Activated CD8-positive, alpha-beta T cell treated with anti-CD3 and anti-CD28 coated beads for 36 hours (primary cell): ENCODE data around the gene MS4A15. TPM values are rescaled to one million over a fixed set of nuclear protein-coding genes. Genes with fewer than 3 reads are reported as not detected.

Experiments
- ATAC-seq: fragments of 200-7000 bp; cut with Tn5 transposase; one replicate; pipeline ENCODE4 v1.10.0; 2021; ENCODE audit warnings: mild to moderate bottlenecking, moderate library complexity
- CTCF ChIA-PET: fragments of 350-600 bp; sonication (Branson Sonifier 250); formaldehyde crosslinking; loops from one replicate; lab custom pipeline; 2021; ENCODE audit warnings: antibody characterized with exemption; lab: Charles Lee
- POLR2A ChIA-PET: fragments of 350-600 bp; sonication (Branson Sonifier 250); formaldehyde crosslinking; loops from one replicate; lab custom pipeline; 2021; ENCODE audit warnings: antibody characterized with exemption; lab: Charles Lee
- DNase-seq: peaks from one replicate; pipeline ENCODE4 v3.0.0-alpha.2; 2020
- H3K27ac Mint-ChIP-seq: one replicate; pipeline ENCODE4 v1.8.0; 2021; ENCODE audit warnings: mild to moderate bottlenecking, mixed read lengths
- H3K27me3 Mint-ChIP-seq: one replicate; pipeline ENCODE4 v1.8.0; 2021; ENCODE audit warnings: mixed read lengths
- H3K36me3 Mint-ChIP-seq: one replicate; pipeline ENCODE4 v1.8.0; 2021; ENCODE audit warnings: low read depth, mixed read lengths
- H3K4me1 Mint-ChIP-seq: one replicate; pipeline ENCODE4 v1.8.0; 2021; ENCODE audit warnings: low read depth, mixed read lengths
- H3K4me3 Mint-ChIP-seq: one replicate; pipeline ENCODE4 v1.8.0; 2021; ENCODE audit warnings: mild to moderate bottlenecking, moderate library complexity, mixed read lengths
- H3K9me3 Mint-ChIP-seq: one replicate; pipeline ENCODE4 v1.8.0; 2021; ENCODE audit warnings: mixed read lengths
- intact Hi-C: fragments of 100-400 bp; cut with micrococcal nuclease; formaldehyde crosslinking; loops from one replicate; pipeline ENCODE4 v1.10.0; 2022
- total RNA-seq, 2 experiments: library from RNA; stranded (reverse); gene quantifications; one replicate each; pipeline ENCODE4 v1.2.3, GENCODE V29; 2021
- TF ChIP-seq, protein P1 (sequence below): fragments of 200-600 bp; IDR thresholded peaks from one replicate; pipeline ENCODE4 v1.8.0; 2022; ENCODE audit warnings: antibody characterized with exemption, mild to moderate bottlenecking

The MS4A15 gene
- total RNA-seq, 2 experiments from 2014 or later = not detected

- ChIA-PET CTCF (no interaction called here), POLR2A (no interaction called here)
- no peaks in the 10 kb centered on the region for H3K4me1 Mint-ChIP-seq
- H3K27me3 Mint-ChIP-seq = peaks cover 11% of the 10 kb centered on the region
- no peaks in the 10 kb centered on the region for H3K36me3 Mint-ChIP-seq
- TF ChIP-seq, protein P1, sequence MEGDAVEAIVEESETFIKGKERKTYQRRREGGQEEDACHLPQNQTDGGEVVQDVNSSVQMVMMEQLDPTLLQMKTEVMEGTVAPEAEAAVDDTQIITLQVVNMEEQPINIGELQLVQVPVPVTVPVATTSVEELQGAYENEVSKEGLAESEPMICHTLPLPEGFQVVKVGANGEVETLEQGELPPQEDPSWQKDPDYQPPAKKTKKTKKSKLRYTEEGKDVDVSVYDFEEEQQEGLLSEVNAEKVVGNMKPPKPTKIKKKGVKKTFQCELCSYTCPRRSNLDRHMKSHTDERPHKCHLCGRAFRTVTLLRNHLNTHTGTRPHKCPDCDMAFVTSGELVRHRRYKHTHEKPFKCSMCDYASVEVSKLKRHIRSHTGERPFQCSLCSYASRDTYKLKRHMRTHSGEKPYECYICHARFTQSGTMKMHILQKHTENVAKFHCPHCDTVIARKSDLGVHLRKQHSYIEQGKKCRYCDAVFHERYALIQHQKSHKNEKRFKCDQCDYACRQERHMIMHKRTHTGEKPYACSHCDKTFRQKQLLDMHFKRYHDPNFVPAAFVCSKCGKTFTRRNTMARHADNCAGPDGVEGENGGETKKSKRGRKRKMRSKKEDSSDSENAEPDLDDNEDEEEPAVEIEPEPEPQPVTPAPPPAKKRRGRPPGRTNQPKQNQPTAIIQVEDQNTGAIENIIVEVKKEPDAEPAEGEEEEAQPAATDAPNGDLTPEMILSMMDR = no peak
- no peak overlapping the region for H3K27ac Mint-ChIP-seq
- ATAC-seq (no peak), DNase-seq (no peak)
- no peak overlapping the region for H3K4me3 Mint-ChIP-seq
- H3K9me3 Mint-ChIP-seq = no peaks in the 10 kb centered on the region
- intact Hi-C loops = no loop called here
Observed at GRCh38 chr11:60741421-60741820, 15.2 kb upstream of the MS4A15 start.

- intact Hi-C loops = no loop called here
- Mint-ChIP-seq H3K9me3 (peaks cover 3% of the 10 kb centered on the region), H3K36me3 (no peaks in the 10 kb centered on the region), H3K27ac (no peak overlapping the region), H3K27me3 (peaks cover 8% of the 10 kb centered on the region), H3K4me1 (no peaks in the 10 kb centered on the region), H3K4me3 (no peak overlapping the region)
- DNase-seq (no peak), ATAC-seq (no peak)
- POLR2A ChIA-PET = no interaction called here
- TF ChIP-seq, protein P1 = no peak
- CTCF ChIA-PET = interaction anchor here (1.0 to 1.2 kb wide), 3 partner anchors 13 to 380 kb away, joined by 3 to 4 read pairs (median 3); partner anchors contain the start of gene MS4A15
Observed at GRCh38 chr11:60743058-60743457, 13.6 kb upstream of the MS4A15 start.

DNA sequence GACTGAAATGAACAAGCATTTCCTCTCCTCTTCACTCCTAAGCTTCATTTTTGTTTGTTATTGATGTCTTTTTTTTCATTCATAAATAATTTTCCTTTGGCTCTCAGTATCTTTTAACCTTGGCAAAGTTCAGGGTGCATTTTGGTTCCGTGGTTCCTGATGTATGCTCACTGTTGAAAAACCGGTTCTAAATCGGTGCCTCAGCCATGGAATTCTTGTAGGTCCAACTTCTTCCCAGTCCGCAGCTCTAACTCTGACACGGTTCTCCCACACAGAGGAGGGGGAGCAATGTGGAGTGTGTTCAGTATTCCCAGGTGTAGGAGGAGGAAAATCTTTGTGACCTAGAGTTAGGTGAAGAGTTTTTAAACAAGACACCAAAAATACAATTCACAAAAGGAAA lies 12.6 kb upstream of the MS4A15 start:
- peaks cover 3% of the 10 kb centered on the region for H3K9me3 Mint-ChIP-seq

DNA sequence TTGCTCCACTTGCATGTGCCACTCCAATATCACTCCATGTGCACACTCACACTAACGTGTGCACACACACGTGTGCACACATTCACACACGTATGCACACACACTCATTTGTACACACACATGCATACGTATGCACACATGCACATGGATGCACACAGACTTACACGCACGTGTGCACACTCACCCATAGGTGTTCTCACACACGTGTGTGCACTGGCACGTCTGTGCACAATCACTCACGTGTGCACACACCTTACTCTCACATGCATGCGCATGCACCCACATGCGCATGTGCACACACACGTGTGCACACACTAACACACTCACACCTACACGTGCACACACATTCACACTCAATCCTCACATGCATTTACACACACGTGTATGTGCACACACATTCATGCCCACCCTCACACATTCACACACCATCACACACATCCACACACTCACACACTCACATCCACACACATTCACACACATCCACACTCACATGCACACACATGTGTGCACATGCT lies 9.3 kb upstream of the MS4A15 start:
- peaks cover 3% of the 10 kb centered on the region for H3K9me3 Mint-ChIP-seq
- POLR2A ChIA-PET = no interaction called here
- ATAC-seq (no peak), DNase-seq (no peak)
- no peak overlapping the region for H3K4me3 Mint-ChIP-seq
- CTCF ChIA-PET = no interaction called here
- H3K4me1 Mint-ChIP-seq = no peaks in the 10 kb centered on the region
- no peaks in the 10 kb centered on the region for H3K36me3 Mint-ChIP-seq
- no peak overlapping the region for H3K27ac Mint-ChIP-seq
- H3K27me3 Mint-ChIP-seq = peaks cover 9% of the 10 kb centered on the region
- intact Hi-C loops = no loop called here
- TF ChIP-seq, protein P1 = no peak

More for the DNA sequence above, 12.6 kb upstream of the MS4A15 start:
- Mint-ChIP-seq H3K27me3 (peaks cover 6% of the 10 kb centered on the region), H3K36me3 (no peaks in the 10 kb centered on the region), H3K4me1 (no peaks in the 10 kb centered on the region), H3K27ac (no peak overlapping the region), H3K4me3 (no peak overlapping the region)
- ATAC-seq (no peak), DNase-seq (no peak)
- intact Hi-C loops = no loop called here
- TF ChIP-seq, protein P1 = no peak
- CTCF ChIA-PET = interaction anchor here (1.1 kb wide), 1 partner anchor 381 kb away, joined by 4 read pairs; no protein-coding TSS in a partner anchor
- POLR2A ChIA-PET = no interaction called here

GRCh38 chr11:60748225-60748624 lies 8.4 kb upstream of the MS4A15 start:
- POLR2A ChIA-PET = no interaction called here
- H3K27ac Mint-ChIP-seq = no peak overlapping the region
- peaks cover 9% of the 10 kb centered on the region for H3K27me3 Mint-ChIP-seq
- H3K9me3 Mint-ChIP-seq = peaks cover 3% of the 10 kb centered on the region
- CTCF ChIA-PET = interaction anchor here (1.1 kb wide), 1 partner anchor 27 kb away, joined by 3 read pairs; no protein-coding TSS in a partner anchor
- intact Hi-C loops = no loop called here
- no peak for ATAC-seq
- H3K36me3 Mint-ChIP-seq = no peaks in the 10 kb centered on the region
- no peak overlapping the region for H3K4me3 Mint-ChIP-seq
- TF ChIP-seq, protein P1 = no peak
- no peaks in the 10 kb centered on the region for H3K4me1 Mint-ChIP-seq
- no peak for DNase-seq
